ENCODE data around the gene LRRC8D. TPM values are rescaled to one million over a fixed set of nuclear protein-coding genes. Genes with fewer than 3 reads are reported as not detected.
A peak's percentile ranks its signal among the peaks of the same experiment; 100 is the strongest.

Gene LRRC8D
- total and polyA plus RNA-seq, 2 experiments from 2014 or later = 30.1 to 30.7 TPM

DNA sequence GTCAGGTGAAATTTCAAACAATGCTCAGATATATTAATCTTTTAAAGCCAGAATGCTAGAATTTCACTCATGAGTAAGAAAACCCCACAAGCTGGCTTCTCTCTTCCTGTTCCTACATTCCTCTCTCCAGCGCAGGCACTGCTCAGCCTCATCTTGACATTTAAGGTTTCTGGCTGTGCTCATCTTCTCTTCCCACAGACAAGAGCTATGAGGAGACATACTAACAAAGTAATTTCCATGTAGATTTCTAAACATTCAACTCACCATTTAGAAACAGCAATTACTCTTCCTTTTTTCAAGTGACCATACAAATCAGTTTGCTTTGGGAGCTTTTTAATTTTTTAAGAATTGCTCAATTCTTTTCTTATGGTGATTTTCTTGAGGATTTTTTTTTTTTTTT lies 7.8 kb upstream of the LRRC8D start:
- H3K4me2 ChIP-seq (ENCODE audit: unreplicated experiment) = peak overlapping the region; percentile 29
- peak overlapping the region; percentile 22 for H2AFZ ChIP-seq
- in situ Hi-C loops (cut with MboI) = no loop called here
- peak; percentile 72 for DNase-seq
- peaks cover 37% of the 10 kb centered on the region for H3K4me1 ChIP-seq (ENCODE audit: insufficient read depth)
- WGBS, 2 experiments (ENCODE audit: low coverage in 1 of 2, low lambda C conversion rate in 2 of 2, missing lambda C conversion rate in 2 of 2) = 19 to 23% methylated on average over 1 of the region's 1 CpG
- H3K27me3 ChIP-seq (replicated peaks; ENCODE audit: insufficient read depth) = no peaks in the 10 kb centered on the region
- H3F3A ChIP-seq (ENCODE audit: insufficient read depth) = peaks cover 16% of the 10 kb centered on the region
- no peak overlapping the region for H3K4me3 ChIP-seq
- H3K36me3 ChIP-seq (ENCODE audit: low read depth) = no peaks in the 10 kb centered on the region
- no peak for TF ChIP-seq EZH2phosphoT487 (IDR thresholded peaks at IDR 0.05; ENCODE audit: insufficient read depth, low read depth)
- TF ChIP-seq EZH2 (IDR thresholded peaks at IDR 0.05; ENCODE audit: insufficient read depth, poor library complexity, severe bottlenecking) = no peak
- H3K27ac ChIP-seq = peak overlapping the region; percentile 25
- no peaks in the 10 kb centered on the region for H3K79me2 ChIP-seq (ENCODE audit: insufficient read depth)
- no peak overlapping the region for H3K9ac ChIP-seq
- no peaks in the 10 kb centered on the region for H4K20me1 ChIP-seq (ENCODE audit: insufficient read depth)
- no peaks in the 10 kb centered on the region for H3K9me3 ChIP-seq (ENCODE audit: low read depth)
- no peaks in the 10 kb centered on the region for H3K9me2 ChIP-seq (ENCODE audit: insufficient read depth)

- Histone ChIP-seq H3K79me2 (ENCODE audit: insufficient read depth) (no peaks in the 10 kb centered on the region), H3K4me2 (ENCODE audit: unreplicated experiment) (no peak overlapping the region), H3F3A (ENCODE audit: insufficient read depth) (peaks cover 7% of the 10 kb centered on the region), H3K9me2 (ENCODE audit: insufficient read depth) (no peaks in the 10 kb centered on the region), H3K9me3 (ENCODE audit: low read depth) (no peaks in the 10 kb centered on the region), H3K27me3 (replicated peaks; ENCODE audit: insufficient read depth) (peaks cover 8% of the 10 kb centered on the region), H3K36me3 (ENCODE audit: low read depth) (no peaks in the 10 kb centered on the region), H3K27ac (no peak overlapping the region), H2AFZ (no peak overlapping the region), H3K9ac (no peak overlapping the region), H4K20me1 (ENCODE audit: insufficient read depth) (no peaks in the 10 kb centered on the region), H3K4me3 (no peak overlapping the region), H3K4me1 (ENCODE audit: insufficient read depth) (peaks cover 17% of the 10 kb centered on the region)
- TF ChIP-seq EZH2 (IDR thresholded peaks at IDR 0.05; ENCODE audit: insufficient read depth, poor library complexity, severe bottlenecking) (no peak), EZH2phosphoT487 (IDR thresholded peaks at IDR 0.05; ENCODE audit: insufficient read depth, low read depth) (no peak)
- peak; percentile 7 for DNase-seq
- WGBS, 2 experiments (ENCODE audit: low coverage in 1 of 2, low lambda C conversion rate in 2 of 2, missing lambda C conversion rate in 2 of 2) = 74 to 83% methylated on average over 1 of the region's 1 CpG
- in situ Hi-C loops (cut with MboI) = no loop called here
These were observed 5.8 kb upstream of the LRRC8D start for GRCh38 chr1:89815040-89815439.

DNA sequence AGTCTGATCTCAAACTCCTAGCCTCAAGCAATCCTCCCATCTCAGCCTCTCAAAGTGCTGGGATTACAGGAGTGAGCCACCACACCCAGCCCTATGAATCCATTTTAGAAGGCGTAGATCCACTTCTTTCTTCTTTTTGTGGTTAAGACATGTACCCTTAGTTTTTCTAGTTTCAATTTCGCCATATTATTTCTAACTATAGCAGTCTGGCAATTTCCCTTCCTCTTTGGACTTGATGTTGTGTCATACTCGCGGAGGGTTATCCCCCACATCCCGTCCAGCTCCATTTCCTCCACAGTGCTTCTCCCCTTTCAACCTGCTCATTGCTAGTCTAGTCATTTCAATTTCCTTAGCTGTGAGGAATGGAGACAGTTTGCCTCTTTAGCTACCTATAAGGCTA lies 5.2 kb upstream of the LRRC8D start:
- H3F3A ChIP-seq (ENCODE audit: insufficient read depth) = peaks cover 7% of the 10 kb centered on the region; the same call in 1 of the 2 replicates
- DNase-seq = no peak
- WGBS, 2 experiments (ENCODE audit: low coverage in 1 of 2, low lambda C conversion rate in 2 of 2, missing lambda C conversion rate in 2 of 2) = 88 to 91% methylated on average over 5 of the region's 5 CpGs
- H3K9me3 ChIP-seq (ENCODE audit: low read depth) = no peaks in the 10 kb centered on the region
- H3K4me3 ChIP-seq = no peak overlapping the region
- H3K27me3 ChIP-seq (replicated peaks; ENCODE audit: insufficient read depth) = peaks cover 8% of the 10 kb centered on the region
- TF ChIP-seq EZH2 (IDR thresholded peaks at IDR 0.05; ENCODE audit: insufficient read depth, poor library complexity, severe bottlenecking) (no peak), EZH2phosphoT487 (IDR thresholded peaks at IDR 0.05; ENCODE audit: insufficient read depth, low read depth) (no peak)
- no peaks in the 10 kb centered on the region for H3K36me3 ChIP-seq (ENCODE audit: low read depth)
- H3K9ac ChIP-seq = no peak overlapping the region
- H3K4me1 ChIP-seq (ENCODE audit: insufficient read depth) = peaks cover 11% of the 10 kb centered on the region
- no peaks in the 10 kb centered on the region for H4K20me1 ChIP-seq (ENCODE audit: insufficient read depth)
- in situ Hi-C loops (cut with MboI) = no loop called here
- H3K79me2 ChIP-seq (ENCODE audit: insufficient read depth) = no peaks in the 10 kb centered on the region
- H3K4me2 ChIP-seq (ENCODE audit: unreplicated experiment) = no peak overlapping the region
- no peak overlapping the region for H3K27ac ChIP-seq
- no peak overlapping the region for H2AFZ ChIP-seq
- H3K9me2 ChIP-seq (ENCODE audit: insufficient read depth) = no peaks in the 10 kb centered on the region

DNA sequence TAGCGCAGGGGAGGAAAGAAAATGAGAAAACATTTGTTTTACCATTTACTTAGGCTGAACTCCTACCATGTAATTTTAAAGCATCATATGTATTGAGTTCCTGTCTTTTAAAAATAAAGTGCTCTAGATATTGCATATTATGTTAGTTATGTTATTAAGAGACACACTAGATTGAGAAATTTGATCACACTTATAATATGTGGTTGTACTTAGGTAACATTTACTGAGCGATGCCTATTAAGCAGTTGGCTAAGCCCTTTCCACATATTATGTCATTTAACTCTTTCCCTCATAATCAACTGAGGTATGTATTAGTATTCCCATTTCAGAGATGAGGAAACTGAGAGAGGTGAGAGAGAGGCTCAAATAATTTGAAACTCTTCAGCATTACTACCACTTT lies 4.5 kb upstream of the LRRC8D start:
- H3K4me2 ChIP-seq (ENCODE audit: unreplicated experiment) = no peak overlapping the region
- H2AFZ ChIP-seq = no peak overlapping the region
- no peaks in the 10 kb centered on the region for H3K9me2 ChIP-seq (ENCODE audit: insufficient read depth)
- no peak for DNase-seq
- peaks cover 7% of the 10 kb centered on the region; the same call in 1 of the 2 replicates for H3F3A ChIP-seq (ENCODE audit: insufficient read depth)
- TF ChIP-seq EZH2 (IDR thresholded peaks at IDR 0.05; ENCODE audit: insufficient read depth, poor library complexity, severe bottlenecking) (no peak), EZH2phosphoT487 (IDR thresholded peaks at IDR 0.05; ENCODE audit: insufficient read depth, low read depth) (no peak)
- peaks cover 10% of the 10 kb centered on the region for H3K4me1 ChIP-seq (ENCODE audit: insufficient read depth)
- no peak overlapping the region for H3K9ac ChIP-seq
- peaks cover 8% of the 10 kb centered on the region for H3K27me3 ChIP-seq (replicated peaks; ENCODE audit: insufficient read depth)
- no peak overlapping the region for H3K27ac ChIP-seq
- WGBS, 2 experiments (ENCODE audit: low coverage in 1 of 2, low lambda C conversion rate in 2 of 2, missing lambda C conversion rate in 2 of 2) = 67 to 68% methylated on average over 2 of the region's 2 CpGs
- in situ Hi-C loops (cut with MboI) = no loop called here
- H4K20me1 ChIP-seq (ENCODE audit: insufficient read depth) = no peaks in the 10 kb centered on the region
- no peaks in the 10 kb centered on the region for H3K9me3 ChIP-seq (ENCODE audit: low read depth)
- no peak overlapping the region for H3K4me3 ChIP-seq
- no peaks in the 10 kb centered on the region for H3K36me3 ChIP-seq (ENCODE audit: low read depth)
- H3K79me2 ChIP-seq (ENCODE audit: insufficient read depth) = no peaks in the 10 kb centered on the region

All from GM23248 (cell line).